ENCODE measurements around the gene PROM1. TPM values are rescaled to one million over a fixed set of nuclear protein-coding genes. Genes with fewer than 3 reads are reported as not detected.

PROM1 gene
- total and polyA plus RNA-seq, 4 experiments from 2014 or later = not detected

DNA sequence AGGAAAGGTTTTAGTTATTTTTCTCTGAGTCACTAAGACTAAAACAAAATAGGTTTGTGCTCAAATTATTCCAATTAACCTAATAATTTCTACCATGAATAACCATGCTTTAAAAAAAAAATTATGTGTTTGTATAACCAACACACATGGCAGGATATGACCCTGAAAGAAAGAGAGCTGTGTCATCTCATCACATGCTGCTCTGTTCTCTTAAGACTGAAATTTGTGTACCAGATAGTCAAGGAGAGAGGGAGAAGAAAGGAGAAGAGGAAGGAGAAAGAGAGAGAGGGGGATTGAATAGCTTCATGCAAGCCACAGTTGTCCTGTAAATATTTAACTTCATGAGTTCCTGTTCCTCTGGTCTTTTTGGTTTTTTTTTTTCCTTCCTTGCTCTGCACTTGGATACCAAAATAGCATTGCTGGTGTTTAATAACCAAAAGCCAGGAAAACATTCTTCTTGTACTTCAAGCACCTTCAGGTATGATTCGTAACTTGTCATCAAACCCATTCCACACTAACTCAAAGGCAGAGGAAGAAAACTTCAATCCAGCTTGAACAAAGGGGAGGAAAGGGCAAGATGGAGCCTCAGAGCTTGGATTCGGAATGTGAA is 6.4 kb upstream of the PROM1 start:
- intact Hi-C loops (cut with micrococcal nuclease) = no loop called here
- Mint-ChIP-seq H3K27ac (no peak overlapping the region), H3K4me3 (no peak overlapping the region), H3K9me3 (peaks cover 0 to 10% (median 0%) of the 10 kb centered on the region in 8 donors), H3K27me3 (peaks cover 34 to 39% of the 10 kb centered on the region in 2 donors), H3K36me3 (no peaks in the 10 kb centered on the region), H3K4me1 (no peaks in the 10 kb centered on the region)
- H3K27ac ChIP-seq (ENCODE audit: low read depth, low read length) = no peak overlapping the region
- ChIA-PET POLR2A (ENCODE audit: partially characterized antibody) (no interaction called here), CTCF (ENCODE audit: partially characterized antibody) (no interaction called here)
- H3K36me3 ChIP-seq (ENCODE audit: insufficient read depth, low read length) = no peaks in the 10 kb centered on the region
- H3K4me1 ChIP-seq (ENCODE audit: insufficient read depth, low read length) = no peaks in the 10 kb centered on the region
- DNase-seq = no peak
- peaks cover 1% of the 10 kb centered on the region for H3K27me3 ChIP-seq (ENCODE audit: insufficient read depth, low read length)
- no peak overlapping the region for H3K4me3 ChIP-seq (ENCODE audit: low read length in 2 of 2)
- no peaks in the 10 kb centered on the region for H3K9me3 ChIP-seq (ENCODE audit: control insufficient read depth in 1 of 2, low read length in 2 of 2)

DNA sequence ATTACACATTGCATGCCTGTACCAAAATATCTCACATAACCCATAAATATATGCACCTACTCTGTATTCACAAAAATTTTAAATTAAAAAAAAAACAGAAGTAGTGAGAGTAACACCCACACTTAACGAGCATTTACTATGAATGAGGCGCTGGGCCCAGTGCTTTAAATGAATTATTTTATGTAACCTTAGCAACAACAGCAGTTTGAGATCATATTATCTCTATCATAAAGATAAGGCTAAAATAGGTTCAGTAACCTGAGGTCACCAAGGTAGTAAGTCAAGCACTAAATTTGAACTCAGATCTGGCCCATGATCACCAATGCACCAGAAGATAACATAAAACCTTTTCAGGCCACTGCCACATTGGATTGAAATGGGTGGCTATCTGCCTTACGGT is 5.3 kb upstream of the PROM1 start:
- peaks cover 0 to 3% (median 2%) of the 10 kb centered on the region in 4 donors for H3K4me1 Mint-ChIP-seq
- H3K4me1 ChIP-seq (ENCODE audit: insufficient read depth, low read length) = no peaks in the 10 kb centered on the region
- H3K9me3 Mint-ChIP-seq = peaks cover 0 to 10% (median under 1%) of the 10 kb centered on the region in 8 donors
- H3K4me3 ChIP-seq (ENCODE audit: low read length in 2 of 2) = no peak overlapping the region
- H3K27ac Mint-ChIP-seq = no peak overlapping the region
- H3K4me3 Mint-ChIP-seq = no peak overlapping the region
- peaks cover 36 to 45% of the 10 kb centered on the region in 2 donors for H3K27me3 Mint-ChIP-seq
- H3K36me3 Mint-ChIP-seq = no peaks in the 10 kb centered on the region
- POLR2A ChIA-PET (ENCODE audit: partially characterized antibody) = no interaction called here
- peaks cover 8% of the 10 kb centered on the region for H3K27me3 ChIP-seq (ENCODE audit: insufficient read depth, low read length)
- CTCF ChIA-PET (ENCODE audit: partially characterized antibody) = no interaction called here
- no peak overlapping the region for H3K27ac ChIP-seq (ENCODE audit: low read depth, low read length)
- no peaks in the 10 kb centered on the region for H3K36me3 ChIP-seq (ENCODE audit: insufficient read depth, low read length)
- intact Hi-C loops (cut with micrococcal nuclease) = no loop called here
- H3K9me3 ChIP-seq (ENCODE audit: control insufficient read depth in 1 of 2, low read length in 2 of 2) = no peaks in the 10 kb centered on the region
- no peak for DNase-seq

DNA sequence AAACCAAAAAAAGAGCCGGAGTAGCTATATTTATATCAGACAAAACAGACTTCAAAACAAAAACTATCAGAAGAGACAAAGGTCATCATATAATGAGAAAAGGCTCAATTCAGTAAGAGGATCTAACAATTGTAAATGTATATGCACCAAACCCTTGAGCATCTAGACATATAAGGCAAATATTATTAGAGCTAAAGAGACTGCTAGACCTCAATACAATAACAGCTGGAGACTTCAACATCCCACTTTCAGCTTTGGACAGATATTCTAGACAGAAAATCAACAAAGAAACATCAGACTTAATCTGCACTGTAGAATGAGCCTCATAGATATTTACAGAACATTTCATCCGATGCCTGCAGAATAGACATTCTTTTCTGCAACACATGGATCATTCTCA is 4.8 kb upstream of the PROM1 start:
- no peaks in the 10 kb centered on the region for H3K36me3 Mint-ChIP-seq
- Histone ChIP-seq H3K27ac (ENCODE audit: low read depth, low read length) (no peak overlapping the region), H3K4me3 (ENCODE audit: low read length in 2 of 2) (no peak overlapping the region), H3K9me3 (ENCODE audit: control insufficient read depth in 1 of 2, low read length in 2 of 2) (no peaks in the 10 kb centered on the region), H3K27me3 (ENCODE audit: insufficient read depth, low read length) (peaks cover 8% of the 10 kb centered on the region), H3K36me3 (ENCODE audit: insufficient read depth, low read length) (no peaks in the 10 kb centered on the region), H3K4me1 (ENCODE audit: insufficient read depth, low read length) (peaks cover 1% of the 10 kb centered on the region)
- no peak for DNase-seq
- no peak overlapping the region for H3K27ac Mint-ChIP-seq
- H3K27me3 Mint-ChIP-seq = peaks cover 38 to 45% of the 10 kb centered on the region in 2 donors
- H3K9me3 Mint-ChIP-seq = peaks cover 0 to 10% (median under 1%) of the 10 kb centered on the region in 8 donors
- intact Hi-C loops (cut with micrococcal nuclease) = no loop called here
- H3K4me1 Mint-ChIP-seq = peaks cover 3 to 7% (median 5%) of the 10 kb centered on the region in 4 donors
- POLR2A ChIA-PET (ENCODE audit: partially characterized antibody) = no interaction called here
- no peak overlapping the region for H3K4me3 Mint-ChIP-seq
- CTCF ChIA-PET (ENCODE audit: partially characterized antibody) = no interaction called here

DNA sequence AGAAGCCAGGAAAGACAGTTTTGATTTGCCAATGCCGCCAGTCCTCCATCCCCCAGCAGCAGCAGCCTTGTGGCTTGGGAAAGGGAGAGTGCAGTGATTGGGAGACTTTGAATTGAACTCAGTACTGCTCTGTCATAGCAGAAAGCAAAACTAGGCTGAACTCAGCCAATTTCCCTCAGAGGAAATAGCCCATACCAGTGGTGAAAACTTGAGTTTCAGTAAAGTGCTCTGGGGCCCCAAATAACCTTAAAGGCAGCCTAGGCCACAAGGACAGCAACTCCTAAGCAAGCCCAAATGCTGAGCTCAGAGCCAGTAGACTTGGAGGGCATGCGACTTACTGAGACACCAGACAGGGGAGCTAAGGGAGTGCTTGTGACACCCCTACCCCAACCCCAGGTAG is 2.0 kb upstream of the PROM1 start:
- Histone ChIP-seq H3K4me3 (ENCODE audit: low read length in 2 of 2) (no peak overlapping the region), H3K27ac (ENCODE audit: low read depth, low read length) (no peak overlapping the region), H3K27me3 (ENCODE audit: insufficient read depth, low read length) (peaks cover 14% of the 10 kb centered on the region), H3K4me1 (ENCODE audit: insufficient read depth, low read length) (peaks cover 18% of the 10 kb centered on the region), H3K9me3 (ENCODE audit: control insufficient read depth in 1 of 2, low read length in 2 of 2) (no peaks in the 10 kb centered on the region), H3K36me3 (ENCODE audit: insufficient read depth, low read length) (no peaks in the 10 kb centered on the region)
- no peak for DNase-seq
- Mint-ChIP-seq H3K27ac (no peak overlapping the region), H3K36me3 (no peaks in the 10 kb centered on the region), H3K4me3 (no peak overlapping the region), H3K4me1 (peaks cover 8 to 24% (median 12%) of the 10 kb centered on the region in 4 donors), H3K27me3 (peaks cover 34 to 56% of the 10 kb centered on the region in 2 donors), H3K9me3 (peaks cover 0 to 2% (median 0%) of the 10 kb centered on the region in 8 donors)
- ChIA-PET CTCF (ENCODE audit: partially characterized antibody) (no interaction called here), POLR2A (ENCODE audit: partially characterized antibody) (no interaction called here)
- intact Hi-C loops (cut with micrococcal nuclease) = no loop called here

DNA sequence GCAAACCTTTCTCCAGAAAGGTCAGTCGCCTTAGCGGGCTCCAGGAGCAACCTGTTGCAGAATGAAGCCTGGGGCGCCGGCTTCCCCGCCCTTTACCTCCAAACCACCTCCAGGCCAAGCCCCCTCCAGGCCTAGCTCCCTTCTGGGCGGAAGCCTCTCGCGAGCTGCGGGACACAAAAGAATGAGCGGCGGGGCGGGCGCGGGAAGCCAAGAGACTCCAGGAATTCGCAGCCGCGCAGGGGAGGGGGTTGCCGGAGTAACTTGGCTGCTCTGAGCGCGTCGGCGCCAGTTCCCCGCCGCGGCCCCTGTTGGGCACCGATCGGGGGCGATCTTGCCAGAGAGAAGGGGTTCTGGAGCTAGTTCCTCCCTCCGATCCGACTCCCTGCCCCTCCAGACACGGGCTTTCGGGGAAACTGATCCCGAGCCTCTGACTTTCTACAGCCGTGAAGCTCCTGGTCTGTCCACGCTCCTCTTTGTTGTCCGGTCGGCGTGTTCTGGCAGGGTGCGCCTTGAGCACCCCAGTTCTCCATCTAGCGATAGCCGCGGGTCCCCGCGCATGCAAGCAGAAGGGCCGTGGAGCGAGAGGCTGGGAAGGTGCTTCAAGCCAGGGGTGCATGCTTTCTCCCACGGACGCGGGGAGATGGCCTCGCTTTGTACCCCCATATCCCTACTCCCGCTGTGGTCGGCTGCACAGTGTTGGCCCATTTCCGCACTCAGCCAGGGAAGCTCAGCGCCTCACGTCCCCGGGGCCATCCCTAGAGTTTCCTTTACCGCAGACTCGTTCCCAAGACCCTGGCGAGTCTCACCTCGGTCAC is 1.2 kb downstream of the PROM1 start:
- peaks cover 44 to 59% of the 10 kb centered on the region in 2 donors for H3K27me3 Mint-ChIP-seq
- no peak overlapping the region for H3K27ac Mint-ChIP-seq
- DNase-seq = peak in 1 of 5 donors; percentile 3
- no peaks in the 10 kb centered on the region for H3K9me3 ChIP-seq (ENCODE audit: control insufficient read depth in 1 of 2, low read length in 2 of 2)
- peaks cover 14% of the 10 kb centered on the region for H3K27me3 ChIP-seq (ENCODE audit: insufficient read depth, low read length)
- H3K36me3 Mint-ChIP-seq = no peaks in the 10 kb centered on the region
- no peak overlapping the region for H3K4me3 ChIP-seq (ENCODE audit: low read length in 2 of 2)
- ChIA-PET CTCF (ENCODE audit: partially characterized antibody) (interaction anchor here (1.1 kb wide), 1 partner anchor 183 kb away, joined by 3 read pairs; no protein-coding TSS in a partner anchor), POLR2A (ENCODE audit: partially characterized antibody) (no interaction called here)
- H3K4me3 Mint-ChIP-seq = peak overlapping the region; percentile 21 to 88 (median 66)
- H3K4me1 Mint-ChIP-seq = peaks cover 8 to 24% (median 12%) of the 10 kb centered on the region in 4 donors
- no peak overlapping the region for H3K27ac ChIP-seq (ENCODE audit: low read depth, low read length)
- H3K36me3 ChIP-seq (ENCODE audit: insufficient read depth, low read length) = no peaks in the 10 kb centered on the region
- H3K9me3 Mint-ChIP-seq = peaks cover 0 to 2% (median 0%) of the 10 kb centered on the region in 8 donors
- intact Hi-C loops (cut with micrococcal nuclease) = no loop called here
- H3K4me1 ChIP-seq (ENCODE audit: insufficient read depth, low read length) = peaks cover 18% of the 10 kb centered on the region

DNA sequence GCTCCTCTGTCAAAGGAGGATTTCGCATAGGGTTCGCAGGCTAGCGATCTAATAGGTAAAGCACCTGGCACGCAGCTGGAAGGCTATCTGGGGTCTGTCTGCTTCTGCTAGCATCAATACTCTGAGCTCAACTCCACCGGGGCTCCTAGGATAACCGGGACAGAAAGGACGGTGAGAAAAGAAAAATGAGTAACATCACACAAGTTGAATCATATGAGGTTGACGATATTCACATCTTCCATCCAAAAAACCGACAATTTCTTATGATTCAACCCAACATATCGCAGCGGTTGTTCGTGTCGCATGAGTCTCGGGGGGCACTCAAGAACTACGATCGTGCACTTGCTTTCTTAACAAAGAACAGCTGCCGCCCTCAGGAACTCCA is 1.8 kb downstream of the PROM1 start:
- Mint-ChIP-seq H3K4me3 (peak overlapping the region; percentile 21 to 88 (median 66)), H3K9me3 (peaks cover 0 to 2% (median 0%) of the 10 kb centered on the region in 8 donors), H3K27me3 (peaks cover 45 to 61% of the 10 kb centered on the region in 2 donors), H3K4me1 (peaks cover 8 to 24% (median 12%) of the 10 kb centered on the region in 4 donors), H3K27ac (no peak overlapping the region), H3K36me3 (no peaks in the 10 kb centered on the region)
- H3K4me1 ChIP-seq (ENCODE audit: insufficient read depth, low read length) = peaks cover 18% of the 10 kb centered on the region
- CTCF ChIA-PET (ENCODE audit: partially characterized antibody) = no interaction called here
- H3K27ac ChIP-seq (ENCODE audit: low read depth, low read length) = no peak overlapping the region
- peaks cover 14% of the 10 kb centered on the region for H3K27me3 ChIP-seq (ENCODE audit: insufficient read depth, low read length)
- intact Hi-C loops (cut with micrococcal nuclease) = no loop called here
- no peak overlapping the region for H3K4me3 ChIP-seq (ENCODE audit: low read length in 2 of 2)
- H3K36me3 ChIP-seq (ENCODE audit: insufficient read depth, low read length) = no peaks in the 10 kb centered on the region
- no peaks in the 10 kb centered on the region for H3K9me3 ChIP-seq (ENCODE audit: control insufficient read depth in 1 of 2, low read length in 2 of 2)
- no peak for DNase-seq
- POLR2A ChIA-PET (ENCODE audit: partially characterized antibody) = no interaction called here

DNA sequence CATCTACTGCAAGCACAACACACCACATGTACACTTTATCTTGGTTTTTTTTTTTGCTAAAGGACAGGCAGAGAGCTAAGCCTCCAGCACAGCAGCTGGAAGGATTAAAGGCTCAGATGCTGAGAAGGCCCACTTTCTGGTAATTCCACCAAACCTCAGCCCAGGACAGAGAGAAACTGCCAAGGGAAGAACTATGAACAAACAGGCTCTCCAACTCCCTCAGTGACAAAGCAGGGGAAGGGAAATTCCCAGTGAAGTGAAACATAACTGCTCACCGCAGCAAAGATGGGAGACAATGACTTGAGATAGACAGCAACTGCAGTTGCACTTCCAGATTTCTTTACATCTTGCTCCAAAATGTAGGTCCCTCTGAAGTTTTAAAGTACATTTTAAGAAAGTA is 4.8 kb downstream of the PROM1 start:
- ChIA-PET POLR2A (ENCODE audit: partially characterized antibody) (no interaction called here), CTCF (ENCODE audit: partially characterized antibody) (no interaction called here)
- Histone ChIP-seq H3K36me3 (ENCODE audit: insufficient read depth, low read length) (no peaks in the 10 kb centered on the region), H3K4me1 (ENCODE audit: insufficient read depth, low read length) (peaks cover 18% of the 10 kb centered on the region), H3K4me3 (ENCODE audit: low read length in 2 of 2) (no peak overlapping the region), H3K27me3 (ENCODE audit: insufficient read depth, low read length) (peaks cover 6% of the 10 kb centered on the region), H3K27ac (ENCODE audit: low read depth, low read length) (no peak overlapping the region), H3K9me3 (ENCODE audit: control insufficient read depth in 1 of 2, low read length in 2 of 2) (no peaks in the 10 kb centered on the region)
- DNase-seq = no peak
- H3K27me3 Mint-ChIP-seq = peaks cover 30 to 43% of the 10 kb centered on the region in 2 donors
- no peak overlapping the region for H3K27ac Mint-ChIP-seq
- no peaks in the 10 kb centered on the region for H3K36me3 Mint-ChIP-seq
- H3K9me3 Mint-ChIP-seq = no peaks in the 10 kb centered on the region
- intact Hi-C loops (cut with micrococcal nuclease) = no loop called here
- peaks cover 6 to 19% (median 10%) of the 10 kb centered on the region in 4 donors for H3K4me1 Mint-ChIP-seq
- no peak overlapping the region for H3K4me3 Mint-ChIP-seq

Measured in CD4-positive, alpha-beta memory T cell (primary cell).